Peyer's patch (tissue), 4 donors: Measurements from ENCODE around the gene ADRM1. TPM values are rescaled to one million over a fixed set of nuclear protein-coding genes. Genes with fewer than 3 reads are reported as not detected.

Source experiments
- DNase-seq, 3 donors: peaks; one replicate each; pipeline ENCODE4 v3.0.0-alpha.2; 2017 to 2019
- H3K27ac ChIP-seq, 4 donors: fragments of 200-600 bp; sonication (generic); one replicate each; pipeline ENCODE4 v1.5.1; 2016 to 2019
- H3K27me3 ChIP-seq, 2 donors: fragments of 200-600 bp; sonication (generic); one replicate each; pipeline ENCODE4 v1.5.1; 2019
- H3K36me3 ChIP-seq, 3 donors: fragments of 200-600 bp; sonication (generic); one replicate each; pipeline ENCODE4 v1.5.1; 2016 to 2019
- H3K4me1 ChIP-seq, 4 donors: fragments of 200-600 bp; sonication (generic); one replicate each; pipeline ENCODE4 v1.5.1; 2016 to 2019
- H3K4me3 ChIP-seq, 4 donors: fragments of 200-600 bp; sonication (generic); 1 replicate in 3 of 4; 2 replicates in 1 of 4; pipeline ENCODE4 v1.5.1; 2016 to 2019; ENCODE audit warnings: mild to moderate bottlenecking in 1 of 4
- H3K9me3 ChIP-seq, 4 donors: fragments of 200-600 bp; sonication (generic); one replicate each; pipeline ENCODE4 v1.5.1; 2016 to 2019; ENCODE audit warnings: mild to moderate bottlenecking in 1 of 4
- CTCF ChIP-seq, 6 experiments: fragments of 450-650 bp in 4 of 6; fragments of 200-600 bp in 2 of 6; sonication (generic) in 1 of 6; IDR thresholded peaks; one replicate each; pipeline ENCODE4 v1.5.1; 2017 to 2019; ENCODE audit warnings: antibody characterized with exemption in 6 of 6, mild to moderate bottlenecking in 3 of 6, moderate library complexity in 1 of 6
- POLR2A ChIP-seq, 2 donors: fragments of 450-650 bp; IDR thresholded peaks; one replicate each; pipeline ENCODE4 v1.5.1; 2017; ENCODE audit warnings: antibody characterized with exemption in 2 of 2, mild to moderate bottlenecking in 2 of 2, moderate library complexity in 2 of 2
- total RNA-seq, 4 donors: library from RNA; depleted of rRNA; stranded (reverse); fragments of >200 nt; gene quantifications; one replicate each; pipeline ENCODE4 v1.1.0, GENCODE V29; 2016

ADRM1 gene
- total RNA-seq, 4 donors from 2014 or later: 90.8 to 136 (median 99.7) TPM

GRCh38 chr20:62323146-62323979 is 20.6 kb downstream of the ADRM1 start:
- no peaks in the 10 kb centered on the region for H3K27me3 ChIP-seq
- DNase-seq: no peak
- no peak for TF ChIP-seq CTCF (IDR thresholded peaks at IDR 0.05)
- TF ChIP-seq POLR2A (IDR thresholded peaks at IDR 0.05): no peak
- no peaks in the 10 kb centered on the region for H3K9me3 ChIP-seq
- no peak overlapping the region for H3K4me3 ChIP-seq
- no peak overlapping the region for H3K27ac ChIP-seq
- no peaks in the 10 kb centered on the region for H3K4me1 ChIP-seq
- H3K36me3 ChIP-seq: peaks cover 0 to 37% (median 0%) of the 10 kb centered on the region in 3 donors

GRCh38 chr20:62323980-62324906 is 21.4 kb downstream of the ADRM1 start:
- no peaks in the 10 kb centered on the region for H3K9me3 ChIP-seq
- H3K27ac ChIP-seq: no peak overlapping the region
- TF ChIP-seq CTCF (IDR thresholded peaks at IDR 0.05) (no peak), POLR2A (IDR thresholded peaks at IDR 0.05) (no peak)
- no peaks in the 10 kb centered on the region for H3K4me1 ChIP-seq
- H3K27me3 ChIP-seq: no peaks in the 10 kb centered on the region
- no peak for DNase-seq
- H3K4me3 ChIP-seq: no peak overlapping the region
- peaks cover 0 to 45% (median 0%) of the 10 kb centered on the region in 3 donors for H3K36me3 ChIP-seq

- TF ChIP-seq POLR2A (IDR thresholded peaks at IDR 0.05) (no peak), CTCF (IDR thresholded peaks at IDR 0.05) (no peak)
- no peaks in the 10 kb centered on the region for H3K9me3 ChIP-seq
- H3K4me1 ChIP-seq: no peaks in the 10 kb centered on the region
- H3K27ac ChIP-seq: no peak overlapping the region
- peaks cover 0 to 53% (median 0%) of the 10 kb centered on the region in 3 donors for H3K36me3 ChIP-seq
- no peaks in the 10 kb centered on the region for H3K27me3 ChIP-seq
- no peak overlapping the region for H3K4me3 ChIP-seq
- DNase-seq: no peak
These were observed 22.5 kb downstream of the ADRM1 start for GRCh38 chr20:62325172-62325905.

GRCh38 chr20:62326559-62326958 is 23.8 kb downstream of the ADRM1 start:
- no peaks in the 10 kb centered on the region for H3K4me1 ChIP-seq
- no peaks in the 10 kb centered on the region for H3K9me3 ChIP-seq
- H3K4me3 ChIP-seq: no peak overlapping the region
- H3K27ac ChIP-seq: no peak overlapping the region
- H3K27me3 ChIP-seq: no peaks in the 10 kb centered on the region
- DNase-seq: no peak
- H3K36me3 ChIP-seq: peaks cover 0 to 53% (median 0%) of the 10 kb centered on the region in 3 donors
- no peak for TF ChIP-seq POLR2A (IDR thresholded peaks at IDR 0.05)

GRCh38 chr20:62326959-62327725 is 24.3 kb downstream of the ADRM1 start:
- no peaks in the 10 kb centered on the region for H3K9me3 ChIP-seq
- no peak for DNase-seq
- H3K36me3 ChIP-seq: peaks cover 0 to 49% (median 0%) of the 10 kb centered on the region in 3 donors
- H3K27me3 ChIP-seq: no peaks in the 10 kb centered on the region
- H3K27ac ChIP-seq: no peak overlapping the region
- H3K4me1 ChIP-seq: no peaks in the 10 kb centered on the region
- no peak overlapping the region for H3K4me3 ChIP-seq
- TF ChIP-seq POLR2A (IDR thresholded peaks at IDR 0.05) (no peak), CTCF (IDR thresholded peaks at IDR 0.05) (no peak)
